Measurements from ENCODE around the gene PRKG1. TPM values are rescaled to one million over a fixed set of nuclear protein-coding genes. Genes with fewer than 3 reads are reported as not detected.

PRKG1 gene
- total and polyA plus RNA-seq, 2 donors (not counting 1 experiment from before 2014, with no cell fraction given) = not detected

DNA sequence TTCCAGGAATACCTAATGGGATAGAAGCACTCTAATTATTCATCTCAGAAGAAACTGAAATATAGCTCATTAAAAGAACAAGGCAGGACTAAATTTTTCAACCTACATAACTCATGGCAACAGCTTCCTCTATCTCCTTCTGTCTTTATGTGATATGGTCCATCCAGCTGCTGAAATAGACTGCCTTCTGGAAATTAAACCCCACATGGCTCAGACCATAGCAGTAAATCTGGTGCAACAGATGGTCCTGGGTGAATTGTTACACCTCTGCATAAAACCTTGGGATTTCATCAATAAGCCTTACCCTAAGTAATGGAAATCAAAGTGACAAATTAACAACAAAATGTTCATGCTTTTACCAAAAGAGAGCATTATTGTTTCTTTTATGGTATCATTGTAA lies 830.7 kb downstream of the PRKG1 start:
- Histone ChIP-seq H3K36me3 (replicated peaks in 1 of 2; ENCODE audit: control extremely low read depth in 1 of 2, control insufficient read depth in 1 of 2, extremely low read depth in 1 of 2, insufficient read depth in 2 of 2, low read length in 1 of 2) (no peaks in the 10 kb centered on the region), H2AFZ (ENCODE audit: insufficient read depth, low read depth, low read length, poor library complexity, severe bottlenecking) (no peak overlapping the region), H3K9me3 (ENCODE audit: control extremely low read depth in 1 of 3, control insufficient read depth in 2 of 3, insufficient read depth in 1 of 3, low read length in 2 of 3) (no peaks in the 10 kb centered on the region), H3K79me2 (ENCODE audit: control insufficient read depth, insufficient read depth, low read length) (no peaks in the 10 kb centered on the region), H3K4me3 (ENCODE audit: control extremely low read depth in 1 of 5, extremely low read depth in 1 of 5, insufficient read depth in 1 of 5, low read depth in 2 of 5, low read length in 4 of 5) (no peak overlapping the region), H3K27ac (ENCODE audit: low read length in 2 of 2) (no peak overlapping the region), H3K27me3 (replicated peaks in 1 of 4; ENCODE audit: control extremely low read depth in 1 of 4, control insufficient read depth in 3 of 4, insufficient read depth in 4 of 4, low read length in 3 of 4) (no peaks in the 10 kb centered on the region), H3K4me2 (replicated peaks; ENCODE audit: low read depth, low read length, poor library complexity, severe bottlenecking) (no peak overlapping the region), H3K4me1 (ENCODE audit: control insufficient read depth in 2 of 2, insufficient read depth in 2 of 2, low read length in 2 of 2) (no peaks in the 10 kb centered on the region), H4K20me1 (ENCODE audit: control insufficient read depth, insufficient read depth, low read length, poor library complexity, severe bottlenecking) (no peaks in the 10 kb centered on the region), H3K9ac (ENCODE audit: low read length) (no peak overlapping the region)
- no peak overlapping the region for H3K4me3 Mint-ChIP-seq
- POLR2A ChIA-PET = no interaction called here
- CTCF ChIA-PET = no interaction called here
- intact Hi-C loops (cut with micrococcal nuclease) = no loop called here
- H3K27me3 Mint-ChIP-seq = peaks cover 4% of the 10 kb centered on the region
- ATAC-seq (ENCODE audit: low read depth) (no peak), DNase-seq (no peak)
- H3K27ac Mint-ChIP-seq = no peak overlapping the region
- no peak for TF ChIP-seq EZH2 (IDR thresholded peaks at IDR 0.05; ENCODE audit: borderline replicate concordance, insufficient read depth, low read depth, low read length, poor library complexity, severe bottlenecking)
- TF ChIP-seq, protein P1, sequence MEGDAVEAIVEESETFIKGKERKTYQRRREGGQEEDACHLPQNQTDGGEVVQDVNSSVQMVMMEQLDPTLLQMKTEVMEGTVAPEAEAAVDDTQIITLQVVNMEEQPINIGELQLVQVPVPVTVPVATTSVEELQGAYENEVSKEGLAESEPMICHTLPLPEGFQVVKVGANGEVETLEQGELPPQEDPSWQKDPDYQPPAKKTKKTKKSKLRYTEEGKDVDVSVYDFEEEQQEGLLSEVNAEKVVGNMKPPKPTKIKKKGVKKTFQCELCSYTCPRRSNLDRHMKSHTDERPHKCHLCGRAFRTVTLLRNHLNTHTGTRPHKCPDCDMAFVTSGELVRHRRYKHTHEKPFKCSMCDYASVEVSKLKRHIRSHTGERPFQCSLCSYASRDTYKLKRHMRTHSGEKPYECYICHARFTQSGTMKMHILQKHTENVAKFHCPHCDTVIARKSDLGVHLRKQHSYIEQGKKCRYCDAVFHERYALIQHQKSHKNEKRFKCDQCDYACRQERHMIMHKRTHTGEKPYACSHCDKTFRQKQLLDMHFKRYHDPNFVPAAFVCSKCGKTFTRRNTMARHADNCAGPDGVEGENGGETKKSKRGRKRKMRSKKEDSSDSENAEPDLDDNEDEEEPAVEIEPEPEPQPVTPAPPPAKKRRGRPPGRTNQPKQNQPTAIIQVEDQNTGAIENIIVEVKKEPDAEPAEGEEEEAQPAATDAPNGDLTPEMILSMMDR (IDR thresholded peaks at IDR 0.05) = no peak
- H3K4me1 Mint-ChIP-seq = no peaks in the 10 kb centered on the region
- no peaks in the 10 kb centered on the region for H3K9me3 Mint-ChIP-seq (ENCODE audit: insufficient read depth)

DNA sequence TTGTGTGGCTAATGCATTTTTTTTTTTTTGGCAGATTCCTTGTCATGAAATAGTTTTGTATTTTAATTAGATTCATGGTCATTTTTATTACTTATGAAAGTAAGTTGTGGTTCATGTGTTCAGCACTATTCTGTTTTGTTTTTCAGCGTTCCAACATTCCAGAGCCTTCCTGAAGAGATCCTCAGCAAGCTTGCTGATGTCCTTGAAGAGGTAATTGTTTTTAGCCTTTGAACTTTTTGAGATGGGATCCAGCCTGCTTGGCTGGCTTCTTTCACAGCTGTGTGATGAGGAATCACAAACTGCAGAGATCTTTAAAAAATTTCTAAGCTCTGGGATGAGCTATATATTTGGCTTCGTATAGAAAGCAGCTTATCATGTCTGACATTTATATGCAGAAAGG lies 833.1 kb downstream of the PRKG1 start:
- Histone ChIP-seq H3K36me3 (replicated peaks in 1 of 2; ENCODE audit: control extremely low read depth in 1 of 2, control insufficient read depth in 1 of 2, extremely low read depth in 1 of 2, insufficient read depth in 2 of 2, low read length in 1 of 2) (no peaks in the 10 kb centered on the region), H3K4me2 (replicated peaks; ENCODE audit: low read depth, low read length, poor library complexity, severe bottlenecking) (no peak overlapping the region), H3K27ac (ENCODE audit: low read length in 2 of 2) (no peak overlapping the region), H3K4me1 (ENCODE audit: control insufficient read depth in 2 of 2, insufficient read depth in 2 of 2, low read length in 2 of 2) (no peaks in the 10 kb centered on the region), H3K4me3 (ENCODE audit: control extremely low read depth in 1 of 5, extremely low read depth in 1 of 5, insufficient read depth in 1 of 5, low read depth in 2 of 5, low read length in 4 of 5) (no peak overlapping the region), H2AFZ (ENCODE audit: insufficient read depth, low read depth, low read length, poor library complexity, severe bottlenecking) (no peak overlapping the region), H3K27me3 (replicated peaks in 1 of 4; ENCODE audit: control extremely low read depth in 1 of 4, control insufficient read depth in 3 of 4, insufficient read depth in 4 of 4, low read length in 3 of 4) (no peaks in the 10 kb centered on the region), H3K9ac (ENCODE audit: low read length) (no peak overlapping the region), H3K79me2 (ENCODE audit: control insufficient read depth, insufficient read depth, low read length) (no peaks in the 10 kb centered on the region), H3K9me3 (ENCODE audit: control extremely low read depth in 1 of 3, control insufficient read depth in 2 of 3, insufficient read depth in 1 of 3, low read length in 2 of 3) (no peaks in the 10 kb centered on the region), H4K20me1 (ENCODE audit: control insufficient read depth, insufficient read depth, low read length, poor library complexity, severe bottlenecking) (no peaks in the 10 kb centered on the region)
- ATAC-seq (ENCODE audit: low read depth) = no peak
- H3K27me3 Mint-ChIP-seq = peaks cover 4% of the 10 kb centered on the region
- H3K4me3 Mint-ChIP-seq = no peak overlapping the region
- H3K9me3 Mint-ChIP-seq (ENCODE audit: insufficient read depth) = no peaks in the 10 kb centered on the region
- intact Hi-C loops (cut with micrococcal nuclease) = no loop called here
- 90% methylated on average over 1 of the region's 2 CpGs for WGBS (ENCODE audit: insufficient coverage)
- no peak overlapping the region for H3K27ac Mint-ChIP-seq
- ChIA-PET POLR2A (no interaction called here), CTCF (no interaction called here)
- TF ChIP-seq EZH2 (IDR thresholded peaks at IDR 0.05; ENCODE audit: borderline replicate concordance, insufficient read depth, low read depth, low read length, poor library complexity, severe bottlenecking) = no peak
- no peaks in the 10 kb centered on the region for H3K4me1 Mint-ChIP-seq
- DNase-seq = no peak

All from B cell (primary cell).